ENCODE data around the gene FRAT2. TPM values are rescaled to one million over a fixed set of nuclear protein-coding genes. Genes with fewer than 3 reads are reported as not detected.

FRAT2 gene
- total and polyA plus RNA-seq, 2 donors (not counting 3 experiments of a cell fraction or from before 2014, with no cell fraction given) = 6.6 to 11.3 TPM

- peaks cover 2 to 17% of the 10 kb centered on the region in 2 experiments for H3K36me3 ChIP-seq (ENCODE audit: control insufficient read depth in 2 of 2, extremely low read depth in 1 of 2, insufficient read depth in 2 of 2, low read length in 2 of 2)
- dilution Hi-C loops (cut with MboI; ENCODE audit: extremely low pct_ligation_motif_present, low sequenced_read_pairs) = no loop called here
- no peaks in the 10 kb centered on the region for H3K27me3 ChIP-seq (ENCODE audit: control insufficient read depth in 2 of 2, insufficient read depth in 2 of 2, low read length in 2 of 2)
- no TSS peak for BruUV-seq (replicated peaks)
- POLR2A ChIA-PET = no interaction called here
- DNase-seq (ENCODE audit: low read depth, low spot score) (no peak), FAIRE-seq (no peak)
- H3K27ac ChIP-seq (ENCODE audit: insufficient read depth, low read depth, low read length) = no peak overlapping the region
- TF ChIP-seq EZH2 (IDR thresholded peaks at IDR 0.05; ENCODE audit: borderline replicate concordance, low read depth, low read length, severe bottlenecking) (no peak), MAX (IDR thresholded peaks at IDR 0.05; ENCODE audit: insufficient read depth, insufficient read length) (no peak), CTCF (IDR thresholded peaks at IDR 0.05; ENCODE audit: extremely low read depth in 1 of 2, insufficient read depth in 1 of 2, low read depth in 1 of 2, low read length in 2 of 2) (no peak), JUN (IDR thresholded peaks at IDR 0.05; ENCODE audit: borderline replicate concordance, insufficient read depth, insufficient read length, low read depth) (no peak), POLR2AphosphoS5 (IDR thresholded peaks at IDR 0.05; ENCODE audit: insufficient read depth, low read depth, low read length) (no peak), FOS (IDR thresholded peaks at IDR 0.05; ENCODE audit: borderline replicate concordance, insufficient read depth, low read length) (no peak), MYC (IDR thresholded peaks at IDR 0.05; ENCODE audit: low read depth, low read length) (no peak), POLR2A (IDR thresholded peaks at IDR 0.05; ENCODE audit: low read depth, low read length) (no peak), GATA2 (IDR thresholded peaks at IDR 0.05; ENCODE audit: insufficient read depth, insufficient read length, low read depth, low read length) (no peak)
- H3K4me2 ChIP-seq (ENCODE audit: insufficient read depth, low read length) = no peak overlapping the region
- no peaks in the 10 kb centered on the region for H3K79me2 ChIP-seq (ENCODE audit: control insufficient read depth, insufficient read depth, low read length)
- no peaks in the 10 kb centered on the region for H3K9me3 ChIP-seq (replicated peaks; ENCODE audit: control insufficient read depth, insufficient read depth, low read length)
- H3K9ac ChIP-seq (replicated peaks; ENCODE audit: extremely low read depth, insufficient read depth, low read length) = no peak overlapping the region
- no peak overlapping the region for H3K4me3 ChIP-seq (replicated peaks in 1 of 3; ENCODE audit: insufficient read depth in 1 of 3, low read depth in 1 of 3, low read length in 3 of 3)
- no peak overlapping the region for H2AFZ ChIP-seq (ENCODE audit: low read depth, low read length)
- CTCF ChIA-PET = interaction anchor here (1.2 kb wide), 1 partner anchor 230 kb away, joined by 3 read pairs; no protein-coding TSS in a partner anchor
- intact Hi-C loops (cut with micrococcal nuclease) = no loop called here
- no peaks in the 10 kb centered on the region for H4K20me1 ChIP-seq (replicated peaks; ENCODE audit: control insufficient read depth, extremely low read depth, insufficient read depth, low read length)
- H3K4me1 ChIP-seq (ENCODE audit: control insufficient read depth, extremely low read depth, insufficient read depth, low read length) = no peaks in the 10 kb centered on the region
- no peaks in the 10 kb centered on the region for H3K9me1 ChIP-seq (replicated peaks; ENCODE audit: control insufficient read depth, extremely low read depth, insufficient read depth, low read length)
Observed at GRCh38 chr10:97383159-97383558, 48.6 kb upstream of the FRAT2 start.

All from endothelial cell of umbilical vein (primary cell).